Esophagus muscularis mucosa (tissue), 4 donors: Measurements from ENCODE around the gene RNF111. TPM values are rescaled to one million over a fixed set of nuclear protein-coding genes. Genes with fewer than 3 reads are reported as not detected.

Experiments used
- DNase-seq: peaks from one replicate; pipeline ENCODE4 v3.0.0-alpha.2; 2017; ENCODE audit errors: extremely low spot score
- H3K27ac ChIP-seq, 4 donors: fragments of 200-600 bp; sonication (generic); replicated peaks in 1 of 4; 1 replicate in 3 of 4; 2 replicates in 1 of 4; pipeline ENCODE4 v1.5.1; 2016 to 2019; ENCODE audit warnings: mild to moderate bottlenecking in 1 of 4
- H3K27me3 ChIP-seq, 4 donors: fragments of 200-600 bp; sonication (generic); one replicate each; pipeline versions ENCODE4 v1.5.1 to v1.6.0; 2016 to 2019
- H3K36me3 ChIP-seq, 4 donors: fragments of 200-600 bp; sonication (generic); one replicate each; pipeline ENCODE4 v1.5.1; 2016 to 2019
- H3K4me1 ChIP-seq, 4 donors: fragments of 200-600 bp; sonication (generic); one replicate each; pipeline ENCODE4 v1.5.1; 2016 to 2019
- H3K4me3 ChIP-seq, 4 donors: fragments of 200-600 bp; sonication (generic); 1 replicate in 2 of 4; 2 replicates in 2 of 4; pipeline ENCODE4 v1.5.1; 2016 to 2019; ENCODE audit warnings: mild to moderate bottlenecking in 4 of 4, moderate library complexity in 1 of 4
- H3K9me3 ChIP-seq, 4 donors: fragments of 200-600 bp; sonication (generic); 1 replicate in 3 of 4; 2 replicates in 1 of 4; pipeline ENCODE4 v1.5.1; 2016 to 2019
- CTCF ChIP-seq, 3 experiments: fragments of 200-600 bp in 2 of 3; fragments of 450-650 bp in 1 of 3; sonication (generic) in 2 of 3; IDR thresholded peaks; one replicate each; pipeline ENCODE4 v1.5.1; 2017 to 2019; ENCODE audit warnings: antibody characterized with exemption in 3 of 3, mild to moderate bottlenecking in 2 of 3, moderate library complexity in 1 of 3
- EP300 ChIP-seq: sonication (generic); formaldehyde crosslinking; IDR thresholded peaks from one replicate; pipeline ENCODE4 v1.6.1; 2017; ENCODE audit warnings: antibody characterized with exemption
- POLR2A ChIP-seq: fragments of 450-650 bp; IDR thresholded peaks from one replicate; pipeline ENCODE4 v1.6.1; 2017; ENCODE audit warnings: antibody characterized with exemption, moderate library complexity, mild to moderate bottlenecking, low read depth
- POLR2AphosphoS5 ChIP-seq, 2 donors: sonication (generic); formaldehyde crosslinking; IDR thresholded peaks; one replicate each; pipeline ENCODE4 v1.6.1; 2017; ENCODE audit warnings: antibody characterized with exemption in 2 of 2
- WGBS: methylation state at CpG from one replicate; pipeline ENCODE4 v1.1.5; 2018; 5-methylcytosine and 5-hydroxymethylcytosine counted together
- intact Hi-C: fragments of 100-400 bp; cut with DNase I; formaldehyde crosslinking; loops from one replicate; pipeline ENCODE4 v1.15.1; 2023
- total RNA-seq, 4 donors: library from RNA; depleted of rRNA; stranded (reverse); fragments of >200 nt; gene quantifications; one replicate each; pipeline versions ENCODE4 v1.1.0 to v1.2.1, GENCODE V29; 2016

Gene RNF111
- total RNA-seq, 4 donors from 2014 or later, result 14.1 to 19.9 (median 18.4) TPM

GRCh38 chr15:58967479-58967878 is 20.0 kb upstream of the RNF111 start:
- intact Hi-C loops, result no loop called here

GRCh38 chr15:58977887-58978286 is 9.6 kb upstream of the RNF111 start:
- intact Hi-C loops, result loop anchor here (5.0 kb wide), 1 partner anchor 514 kb away; no protein-coding TSS in a partner anchor
- TF ChIP-seq EP300 (no peak), POLR2A (no peak), CTCF (IDR thresholded peaks at IDR 0.05) (no peak), POLR2AphosphoS5 (IDR thresholded peaks at IDR 0.05) (no peak)
- DNase-seq, result no peak
- Histone ChIP-seq H3K36me3 (no peaks in the 10 kb centered on the region), H3K27me3 (no peaks in the 10 kb centered on the region), H3K4me3 (no peak overlapping the region), H3K9me3 (no peaks in the 10 kb centered on the region), H3K27ac (no peak overlapping the region), H3K4me1 (peaks cover 0 to 12% (median 5%) of the 10 kb centered on the region in 4 donors)

More at GRCh38 chr15:58967479-58967878, 20.0 kb upstream of the RNF111 start:
- no peaks in the 10 kb centered on the region for H3K9me3 ChIP-seq
- no peaks in the 10 kb centered on the region for H3K4me1 ChIP-seq
- no peak overlapping the region for H3K4me3 ChIP-seq
- H3K27ac ChIP-seq, result no peak overlapping the region
- 87% methylated on average over 2 of the region's 2 CpGs for WGBS
- no peak for DNase-seq
- no peak for TF ChIP-seq EP300
- TF ChIP-seq POLR2A, result no peak
- TF ChIP-seq CTCF (IDR thresholded peaks at IDR 0.05), result no peak
- TF ChIP-seq POLR2AphosphoS5 (IDR thresholded peaks at IDR 0.05), result no peak
- peaks cover 0 to 5% (median 0%) of the 10 kb centered on the region in 4 donors for H3K27me3 ChIP-seq
- H3K36me3 ChIP-seq, result no peaks in the 10 kb centered on the region

- no peaks in the 10 kb centered on the region for H3K9me3 ChIP-seq
- intact Hi-C loops, result loop anchor here (10.0 kb wide), 2 partner anchors 46 to 384 kb away; partner anchors contain the start of gene SLTM
- TF ChIP-seq POLR2AphosphoS5 (IDR thresholded peaks at IDR 0.05) (no peak), CTCF (IDR thresholded peaks at IDR 0.05) (peak; percentile 48 to 59 (median 54))
- H3K4me3 ChIP-seq, result no peak overlapping the region
- WGBS, result 8% methylated on average over 5 of the region's 5 CpGs
- no peak overlapping the region for H3K27ac ChIP-seq
- no peak for DNase-seq
- no peaks in the 10 kb centered on the region for H3K27me3 ChIP-seq
- no peaks in the 10 kb centered on the region for H3K36me3 ChIP-seq
- peaks cover 0 to 12% (median 5%) of the 10 kb centered on the region in 4 donors for H3K4me1 ChIP-seq
These were observed 7.0 kb upstream of the RNF111 start for GRCh38 chr15:58980351-58980939.

GRCh38 chr15:58981808-58982475 is 5.5 kb upstream of the RNF111 start:
- H3K36me3 ChIP-seq, result no peaks in the 10 kb centered on the region
- 86% methylated on average over 6 of the region's 6 CpGs for WGBS
- H3K27ac ChIP-seq, result no peak overlapping the region
- TF ChIP-seq EP300 (no peak), POLR2AphosphoS5 (IDR thresholded peaks at IDR 0.05) (no peak), POLR2A (no peak), CTCF (IDR thresholded peaks at IDR 0.05) (no peak)
- no peak for DNase-seq
- H3K4me1 ChIP-seq, result peaks cover 0 to 17% (median 8%) of the 10 kb centered on the region in 4 donors
- no peaks in the 10 kb centered on the region for H3K27me3 ChIP-seq
- intact Hi-C loops, result loop anchor here (10.0 kb wide), 2 partner anchors 47 to 383 kb away; partner anchors contain the start of gene SLTM
- H3K4me3 ChIP-seq, result no peak overlapping the region
- no peaks in the 10 kb centered on the region for H3K9me3 ChIP-seq
